ENCODE measurements around the gene ST3GAL4. TPM values are rescaled to one million over a fixed set of nuclear protein-coding genes. Genes with fewer than 3 reads are reported as not detected.

ST3GAL4 gene
- total RNA-seq, 1 donor: 13.8 TPM

GRCh38 chr11:126456089-126456488 is 100.6 kb downstream of the ST3GAL4 start:
- Histone ChIP-seq H2AFZ (ENCODE audit: low read length) (no peak overlapping the region), H3K36me3 (ENCODE audit: insufficient read depth, low read length) (no peaks in the 10 kb centered on the region)
- TF ChIP-seq CTCF (IDR thresholded peaks at IDR 0.05; ENCODE audit: extremely low read depth, low read depth, low read length): no peak

GRCh38 chr11:126456783-126457542 is 101.5 kb downstream of the ST3GAL4 start:
- Histone ChIP-seq H3K4me2 (ENCODE audit: insufficient read depth, low read length) (no peak overlapping the region), H3K4me3 (ENCODE audit: insufficient read depth, low read length) (no peak overlapping the region), H2AFZ (ENCODE audit: low read length) (no peak overlapping the region), H3K9me3 (ENCODE audit: low read depth, low read length) (no peaks in the 10 kb centered on the region), H3K27ac (ENCODE audit: low read depth, low read length) (no peak overlapping the region), H4K20me1 (ENCODE audit: insufficient read depth, low read length) (no peaks in the 10 kb centered on the region), H3K4me1 (ENCODE audit: insufficient read depth, low read length) (no peaks in the 10 kb centered on the region), H3K36me3 (ENCODE audit: insufficient read depth, low read length) (no peaks in the 10 kb centered on the region), H3K27me3 (ENCODE audit: insufficient read depth, low read length) (no peaks in the 10 kb centered on the region), H3K79me2 (ENCODE audit: insufficient read depth, low read length) (no peaks in the 10 kb centered on the region)
- TF ChIP-seq CTCF (IDR thresholded peaks at IDR 0.05; ENCODE audit: extremely low read depth, low read depth, low read length): no peak
- DNase-seq (ENCODE audit: insufficient read length, low spot score, missing footprints): no peak

More at GRCh38 chr11:126456089-126456488, 100.6 kb downstream of the ST3GAL4 start:
- no peaks in the 10 kb centered on the region for H3K79me2 ChIP-seq (ENCODE audit: insufficient read depth, low read length)
- H3K27me3 ChIP-seq (ENCODE audit: insufficient read depth, low read length): no peaks in the 10 kb centered on the region
- H3K4me1 ChIP-seq (ENCODE audit: insufficient read depth, low read length): no peaks in the 10 kb centered on the region
- no peak overlapping the region for H3K27ac ChIP-seq (ENCODE audit: low read depth, low read length)
- no peaks in the 10 kb centered on the region for H4K20me1 ChIP-seq (ENCODE audit: insufficient read depth, low read length)
- no peak overlapping the region for H3K4me3 ChIP-seq (ENCODE audit: insufficient read depth, low read length)
- no peak overlapping the region for H3K4me2 ChIP-seq (ENCODE audit: insufficient read depth, low read length)
- no peak for DNase-seq (ENCODE audit: insufficient read length, low spot score, missing footprints)
- H3K9me3 ChIP-seq (ENCODE audit: low read depth, low read length): no peaks in the 10 kb centered on the region

- H4K20me1 ChIP-seq (ENCODE audit: insufficient read depth, low read length): no peaks in the 10 kb centered on the region
- no peaks in the 10 kb centered on the region for H3K36me3 ChIP-seq (ENCODE audit: insufficient read depth, low read length)
- H3K79me2 ChIP-seq (ENCODE audit: insufficient read depth, low read length): no peaks in the 10 kb centered on the region
- H3K4me1 ChIP-seq (ENCODE audit: insufficient read depth, low read length): no peaks in the 10 kb centered on the region
- H3K9me3 ChIP-seq (ENCODE audit: low read depth, low read length): no peaks in the 10 kb centered on the region
- no peak for TF ChIP-seq CTCF (IDR thresholded peaks at IDR 0.05; ENCODE audit: extremely low read depth, low read depth, low read length)
- no peak overlapping the region for H3K4me2 ChIP-seq (ENCODE audit: insufficient read depth, low read length)
- no peak overlapping the region for H2AFZ ChIP-seq (ENCODE audit: low read length)
- H3K27me3 ChIP-seq (ENCODE audit: insufficient read depth, low read length): no peaks in the 10 kb centered on the region
- no peak overlapping the region for H3K4me3 ChIP-seq (ENCODE audit: insufficient read depth, low read length)
- H3K27ac ChIP-seq (ENCODE audit: low read depth, low read length): no peak overlapping the region
- DNase-seq (ENCODE audit: insufficient read length, low spot score, missing footprints): no peak
Measured at GRCh38 chr11:126457817-126458216, 102.3 kb downstream of the ST3GAL4 start.

- H3K4me2 ChIP-seq (ENCODE audit: insufficient read depth, low read length): no peak overlapping the region
- H3K36me3 ChIP-seq (ENCODE audit: insufficient read depth, low read length): no peaks in the 10 kb centered on the region
- no peaks in the 10 kb centered on the region for H3K27me3 ChIP-seq (ENCODE audit: insufficient read depth, low read length)
- no peaks in the 10 kb centered on the region for H3K9me3 ChIP-seq (ENCODE audit: low read depth, low read length)
- H4K20me1 ChIP-seq (ENCODE audit: insufficient read depth, low read length): no peaks in the 10 kb centered on the region
- H3K79me2 ChIP-seq (ENCODE audit: insufficient read depth, low read length): no peaks in the 10 kb centered on the region
- H3K4me3 ChIP-seq (ENCODE audit: insufficient read depth, low read length): no peak overlapping the region
- no peak overlapping the region for H2AFZ ChIP-seq (ENCODE audit: low read length)
- DNase-seq (ENCODE audit: insufficient read length, low spot score, missing footprints): peak; percentile 71
- no peaks in the 10 kb centered on the region for H3K4me1 ChIP-seq (ENCODE audit: insufficient read depth, low read length)
- no peak overlapping the region for H3K27ac ChIP-seq (ENCODE audit: low read depth, low read length)
- TF ChIP-seq CTCF (IDR thresholded peaks at IDR 0.05; ENCODE audit: extremely low read depth, low read depth, low read length): no peak
Measured at GRCh38 chr11:126459691-126460281, 104.3 kb downstream of the ST3GAL4 start.
